Kidney epithelial cell (primary cell): Measurements from ENCODE around the gene DUS1L. TPM values are rescaled to one million over a fixed set of nuclear protein-coding genes. Genes with fewer than 3 reads are reported as not detected.

Experiments
- DNase-seq: peaks from one replicate; pipeline ENCODE4 v3.0.0-alpha.2; 2010; ENCODE audit warnings: low read depth
- H3K27me3 ChIP-seq: 2 replicates; pipeline ENCODE4 v1.6.0; 2011; ENCODE audit warnings: low read length; ENCODE audit not compliant: control insufficient read depth, insufficient read depth
- H3K36me3 ChIP-seq: 2 replicates; pipeline ENCODE4 v1.5.1; 2011; ENCODE audit warnings: low read length; ENCODE audit not compliant: control insufficient read depth, insufficient read depth
- H3K4me3 ChIP-seq: 2 replicates; pipeline ENCODE4 v1.5.1; 2011; ENCODE audit warnings: low read depth, mild to moderate bottlenecking, control low read depth, low read length
- CTCF ChIP-seq: IDR thresholded peaks from 2 replicates; pipeline ENCODE4 v1.5.1; 2011; ENCODE audit warnings: mild to moderate bottlenecking, moderate library complexity, low read length, control low read depth, inconsistent platforms; ENCODE audit not compliant: insufficient read depth, poor library complexity, severe bottlenecking
- total RNA-seq: library from RNA; depleted of rRNA; stranded (reverse); fragments of >200 nt; gene quantifications from 2 replicates; pipeline ENCODE4 v1.2.3, GENCODE V29; 2015

The DUS1L gene
- total RNA-seq, 1 donor from 2014 or later, result 147 TPM

- no peak for TF ChIP-seq CTCF
- Histone ChIP-seq H3K4me3 (no peak overlapping the region), H3K36me3 (no peaks in the 10 kb centered on the region), H3K27me3 (no peaks in the 10 kb centered on the region)
- no peak for DNase-seq
Observed at GRCh38 chr17:82055965-82056728, 9.5 kb downstream of the DUS1L start.

GRCh38 chr17:82055023-82055964 lies 10.3 kb downstream of the DUS1L start:
- no peaks in the 10 kb centered on the region for H3K27me3 ChIP-seq
- no peaks in the 10 kb centered on the region for H3K36me3 ChIP-seq
- TF ChIP-seq CTCF, result no peak
- no peak for DNase-seq
- H3K4me3 ChIP-seq, result no peak overlapping the region

GRCh38 chr17:82054351-82055022 lies 11.1 kb downstream of the DUS1L start:
- Histone ChIP-seq H3K4me3 (no peak overlapping the region), H3K27me3 (no peaks in the 10 kb centered on the region), H3K36me3 (peaks cover 2% of the 10 kb centered on the region)
- no peak for DNase-seq
- no peak for TF ChIP-seq CTCF

GRCh38 chr17:82053556-82054263 lies 11.9 kb downstream of the DUS1L start:
- no peak for TF ChIP-seq CTCF
- H3K27me3 ChIP-seq, result no peaks in the 10 kb centered on the region
- DNase-seq, result no peak
- peaks cover 2% of the 10 kb centered on the region for H3K36me3 ChIP-seq
- H3K4me3 ChIP-seq, result no peak overlapping the region

- Histone ChIP-seq H3K36me3 (peaks cover 3% of the 10 kb centered on the region), H3K27me3 (no peaks in the 10 kb centered on the region), H3K4me3 (peak overlapping the region; percentile 80)
- no peak for DNase-seq
- no peak for TF ChIP-seq CTCF
Observed at GRCh38 chr17:82053130-82053529, 12.5 kb downstream of the DUS1L start.
